ENCODE data around the gene MLANA.

DNA sequence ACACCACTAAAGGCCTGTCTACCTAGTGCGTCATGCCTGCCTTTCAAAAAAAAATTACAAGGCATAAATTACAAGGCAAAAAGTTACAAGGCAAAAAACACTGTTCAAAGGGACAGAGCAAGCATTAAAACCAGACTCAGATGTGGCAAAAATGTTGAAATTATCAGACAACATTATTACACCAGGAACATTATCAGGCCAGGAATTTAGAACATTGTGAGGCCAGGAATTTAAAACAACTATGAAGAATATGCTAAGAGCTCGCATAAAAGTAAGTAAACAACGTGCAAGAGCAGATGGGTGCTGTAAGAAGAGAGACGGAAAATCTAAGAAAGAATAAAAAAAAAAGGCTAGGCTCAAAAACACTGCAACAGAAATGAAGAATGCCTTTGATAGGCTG, 18.2 kb upstream of the MLANA start:
- TF ChIP-seq, protein P1, sequence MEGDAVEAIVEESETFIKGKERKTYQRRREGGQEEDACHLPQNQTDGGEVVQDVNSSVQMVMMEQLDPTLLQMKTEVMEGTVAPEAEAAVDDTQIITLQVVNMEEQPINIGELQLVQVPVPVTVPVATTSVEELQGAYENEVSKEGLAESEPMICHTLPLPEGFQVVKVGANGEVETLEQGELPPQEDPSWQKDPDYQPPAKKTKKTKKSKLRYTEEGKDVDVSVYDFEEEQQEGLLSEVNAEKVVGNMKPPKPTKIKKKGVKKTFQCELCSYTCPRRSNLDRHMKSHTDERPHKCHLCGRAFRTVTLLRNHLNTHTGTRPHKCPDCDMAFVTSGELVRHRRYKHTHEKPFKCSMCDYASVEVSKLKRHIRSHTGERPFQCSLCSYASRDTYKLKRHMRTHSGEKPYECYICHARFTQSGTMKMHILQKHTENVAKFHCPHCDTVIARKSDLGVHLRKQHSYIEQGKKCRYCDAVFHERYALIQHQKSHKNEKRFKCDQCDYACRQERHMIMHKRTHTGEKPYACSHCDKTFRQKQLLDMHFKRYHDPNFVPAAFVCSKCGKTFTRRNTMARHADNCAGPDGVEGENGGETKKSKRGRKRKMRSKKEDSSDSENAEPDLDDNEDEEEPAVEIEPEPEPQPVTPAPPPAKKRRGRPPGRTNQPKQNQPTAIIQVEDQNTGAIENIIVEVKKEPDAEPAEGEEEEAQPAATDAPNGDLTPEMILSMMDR (IDR thresholded peaks at IDR 0.05), result no peak
- no peak for TF ChIP-seq POLR2A (IDR thresholded peaks at IDR 0.05)
- TF ChIP-seq EP300 (IDR thresholded peaks at IDR 0.05), result no peak
- no peak for TF ChIP-seq POLR2AphosphoS5 (IDR thresholded peaks at IDR 0.05)

Measured in gastroesophageal sphincter (tissue), 3 donors.